Heart left ventricle (tissue), 13 donors: ENCODE measurements around the gene PSG6.

ENCODE experiments used
- CTCF ChIP-seq, 12 donors: fragments of 200-600 bp; sonication (generic) in 4 of 12; IDR thresholded peaks; one replicate each; pipeline versions ENCODE4 v1.5.0 to v1.8.0; 2018 to 2022; ENCODE audit warnings: antibody characterized with exemption in 12 of 12, mild to moderate bottlenecking in 5 of 12
- POLR2A ChIP-seq, 2 donors: fragments of 450-650 bp; IDR thresholded peaks; one replicate each; pipeline ENCODE4 v1.6.1; 2017; ENCODE audit warnings: antibody characterized with exemption in 2 of 2, mild to moderate bottlenecking in 2 of 2, moderate library complexity in 2 of 2
- donor health status: ischemic (EF 13 %, LVEDD 7.1; RV severe dilation, severe dysfunction).
- donor health status: DM: no; HTN: yes; CAD: no.
- donor health status: DM: no; HTN: no; CAD: no.
- donor health status: ischemic (EF 25% LVEDD 6.9; RV normal size, moderate dysfunction).
- donor health status: ischemic (EF 25% LVEDD 5.7; RV mildly dilated, moderate dysfunction).
- donor health status: ischemic (EF 35%, LVEDD 5.7; RV mildly dilated, moderate dysfunction).
- donor health status: nonischemic (EF 11% LVEDD 7.7; RV severe dilation, severe dysfunction).
- donor health status: DM: yes; HTN: yes; CAD: no.
- donor health status: PGD.
- donor health status: ischemic (EF 29% LVEDD 5.4; RV normal size, mild dysfunction).
- donor health status: nonischemic (EF 23%, LVEDD 6.1; RV moderate dilation, normal function).

- TF ChIP-seq CTCF (IDR thresholded peaks at IDR 0.05) (no peak), POLR2A (IDR thresholded peaks at IDR 0.05) (no peak)
These were observed 43.4 kb upstream of the PSG6 start for GRCh38 chr19:42961119-42961518.
